ENCODE measurements around the gene NFIX. TPM values are rescaled to one million over a fixed set of nuclear protein-coding genes. Genes with fewer than 3 reads are reported as not detected.

The NFIX gene
- total RNA-seq, 1 donor = 114 TPM

GRCh38 chr19:13007292-13008045 is 12.2 kb downstream of the NFIX start:
- DNase-seq (ENCODE audit: insufficient read length, low spot score, missing footprints) = no peak

GRCh38 chr19:13008926-13009787 is 13.9 kb downstream of the NFIX start:
- TF ChIP-seq CTCF (IDR thresholded peaks at IDR 0.05; ENCODE audit: extremely low read depth, low read depth, low read length) = no peak
- Histone ChIP-seq H3K4me3 (ENCODE audit: insufficient read depth, low read length) (peak overlapping the region; percentile 37), H3K36me3 (ENCODE audit: insufficient read depth, low read length) (peaks cover 5% of the 10 kb centered on the region), H2AFZ (ENCODE audit: low read length) (no peak overlapping the region), H4K20me1 (ENCODE audit: insufficient read depth, low read length) (peaks cover 55% of the 10 kb centered on the region), H3K4me1 (ENCODE audit: insufficient read depth, low read length) (peaks cover 20% of the 10 kb centered on the region), H3K9me3 (ENCODE audit: low read depth, low read length) (no peaks in the 10 kb centered on the region), H3K27ac (ENCODE audit: low read depth, low read length) (peak overlapping the region; percentile 41), H3K79me2 (ENCODE audit: insufficient read depth, low read length) (peaks cover 97% of the 10 kb centered on the region), H3K27me3 (ENCODE audit: insufficient read depth, low read length) (no peaks in the 10 kb centered on the region), H3K4me2 (ENCODE audit: insufficient read depth, low read length) (peak overlapping the region; percentile 55)
- peak; percentile 90 for DNase-seq (ENCODE audit: insufficient read length, low spot score, missing footprints)

More at GRCh38 chr19:13007292-13008045, 12.2 kb downstream of the NFIX start:
- no peaks in the 10 kb centered on the region for H3K27me3 ChIP-seq (ENCODE audit: insufficient read depth, low read length)
- H3K4me3 ChIP-seq (ENCODE audit: insufficient read depth, low read length) = no peak overlapping the region
- peaks cover 11% of the 10 kb centered on the region for H3K4me1 ChIP-seq (ENCODE audit: insufficient read depth, low read length)
- no peaks in the 10 kb centered on the region for H3K9me3 ChIP-seq (ENCODE audit: low read depth, low read length)
- no peak for TF ChIP-seq CTCF (IDR thresholded peaks at IDR 0.05; ENCODE audit: extremely low read depth, low read depth, low read length)
- H2AFZ ChIP-seq (ENCODE audit: low read length) = no peak overlapping the region
- H4K20me1 ChIP-seq (ENCODE audit: insufficient read depth, low read length) = peaks cover 67% of the 10 kb centered on the region
- peaks cover 11% of the 10 kb centered on the region for H3K36me3 ChIP-seq (ENCODE audit: insufficient read depth, low read length)
- H3K4me2 ChIP-seq (ENCODE audit: insufficient read depth, low read length) = no peak overlapping the region
- H3K27ac ChIP-seq (ENCODE audit: low read depth, low read length) = no peak overlapping the region
- H3K79me2 ChIP-seq (ENCODE audit: insufficient read depth, low read length) = peaks cover 98% of the 10 kb centered on the region

GRCh38 chr19:13010038-13010991 is 15.0 kb downstream of the NFIX start:
- Histone ChIP-seq H3K4me1 (ENCODE audit: insufficient read depth, low read length) (peaks cover 30% of the 10 kb centered on the region), H2AFZ (ENCODE audit: low read length) (no peak overlapping the region), H3K4me3 (ENCODE audit: insufficient read depth, low read length) (peak overlapping the region; percentile 37), H3K79me2 (ENCODE audit: insufficient read depth, low read length) (peaks cover 99% of the 10 kb centered on the region), H3K27me3 (ENCODE audit: insufficient read depth, low read length) (no peaks in the 10 kb centered on the region), H3K9me3 (ENCODE audit: low read depth, low read length) (no peaks in the 10 kb centered on the region), H3K36me3 (ENCODE audit: insufficient read depth, low read length) (peaks cover 5% of the 10 kb centered on the region), H3K4me2 (ENCODE audit: insufficient read depth, low read length) (peak overlapping the region; percentile 55), H4K20me1 (ENCODE audit: insufficient read depth, low read length) (peaks cover 47% of the 10 kb centered on the region), H3K27ac (ENCODE audit: low read depth, low read length) (peak overlapping the region; percentile 41)
- no peak for TF ChIP-seq CTCF (IDR thresholded peaks at IDR 0.05; ENCODE audit: extremely low read depth, low read depth, low read length)
- DNase-seq (ENCODE audit: insufficient read length, low spot score, missing footprints) = peak; percentile 98
